Measurements from ENCODE around the gene PLXNA2.

DNA sequence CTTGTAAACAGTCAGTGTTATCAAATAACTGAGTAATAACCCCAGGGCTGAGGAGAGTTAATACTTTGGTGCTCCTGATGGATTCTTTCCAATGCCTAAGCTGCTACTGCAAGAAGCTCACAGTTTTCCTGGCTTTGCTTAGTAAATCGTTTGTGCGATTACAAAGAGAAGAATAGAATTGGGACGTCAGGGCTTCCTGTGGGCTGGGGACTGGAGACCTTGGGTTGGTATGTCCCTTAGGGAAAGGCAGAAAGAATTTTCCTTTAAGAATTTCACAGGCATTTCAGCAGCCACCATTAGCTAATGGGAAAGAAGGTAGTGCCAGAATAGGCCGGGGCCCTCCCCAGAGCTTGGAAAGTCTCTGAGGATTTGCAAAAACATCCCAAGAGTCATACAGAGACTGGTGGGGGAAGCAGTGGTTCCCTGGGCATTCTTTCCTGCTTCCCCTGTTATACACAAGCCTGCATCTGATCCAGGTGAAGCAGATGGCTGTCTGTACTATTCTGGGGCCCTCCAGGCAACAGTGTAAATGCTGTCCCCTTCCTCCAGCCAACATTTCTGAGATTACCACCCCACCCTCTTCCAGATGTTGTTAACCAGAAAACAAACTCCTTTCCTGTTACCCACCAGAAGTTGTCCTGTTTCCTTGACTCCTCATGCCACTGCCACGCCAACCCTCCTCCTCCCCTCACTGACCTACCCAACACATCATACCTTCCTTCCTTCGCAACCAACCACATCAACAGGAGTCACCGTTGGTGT is 40.2 kb downstream of the PLXNA2 start:
- TF ChIP-seq, protein P1, sequence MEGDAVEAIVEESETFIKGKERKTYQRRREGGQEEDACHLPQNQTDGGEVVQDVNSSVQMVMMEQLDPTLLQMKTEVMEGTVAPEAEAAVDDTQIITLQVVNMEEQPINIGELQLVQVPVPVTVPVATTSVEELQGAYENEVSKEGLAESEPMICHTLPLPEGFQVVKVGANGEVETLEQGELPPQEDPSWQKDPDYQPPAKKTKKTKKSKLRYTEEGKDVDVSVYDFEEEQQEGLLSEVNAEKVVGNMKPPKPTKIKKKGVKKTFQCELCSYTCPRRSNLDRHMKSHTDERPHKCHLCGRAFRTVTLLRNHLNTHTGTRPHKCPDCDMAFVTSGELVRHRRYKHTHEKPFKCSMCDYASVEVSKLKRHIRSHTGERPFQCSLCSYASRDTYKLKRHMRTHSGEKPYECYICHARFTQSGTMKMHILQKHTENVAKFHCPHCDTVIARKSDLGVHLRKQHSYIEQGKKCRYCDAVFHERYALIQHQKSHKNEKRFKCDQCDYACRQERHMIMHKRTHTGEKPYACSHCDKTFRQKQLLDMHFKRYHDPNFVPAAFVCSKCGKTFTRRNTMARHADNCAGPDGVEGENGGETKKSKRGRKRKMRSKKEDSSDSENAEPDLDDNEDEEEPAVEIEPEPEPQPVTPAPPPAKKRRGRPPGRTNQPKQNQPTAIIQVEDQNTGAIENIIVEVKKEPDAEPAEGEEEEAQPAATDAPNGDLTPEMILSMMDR (IDR thresholded peaks at IDR 0.05; ENCODE audit: borderline replicate concordance, extremely low read depth, low read length, poor library complexity, severe bottlenecking) = no peak
- TF ChIP-seq EZH2 (IDR thresholded peaks at IDR 0.05; ENCODE audit: borderline replicate concordance, low read depth, low read length, severe bottlenecking) = no peak
